Muscle of back (tissue), 13 donors: ENCODE results near the gene PRKG1. TPM values are rescaled to one million over a fixed set of nuclear protein-coding genes. Genes with fewer than 3 reads are reported as not detected.

Experiments
- DNase-seq, 3 donors: peaks; one replicate each; pipeline versions ENCODE4 v3.0.0 to v3.0.0-alpha.2; 2013
- long read RNA-seq, 9 donors: transcript quantifications; one replicate each; lab custom pipeline, GENCODE V29; 2026
- polyA plus RNA-seq, 10 donors: library from polyadenylated mRNA; unstranded; fragments of 120-200 nt; gene quantifications; one replicate each; pipeline ENCODE4 v1.2.1, GENCODE V29; 2013; ENCODE audit not compliant: insufficient read length in 10 of 10

The PRKG1 gene
- polyA plus RNA-seq, result 10 to 100 TPM; 32.4 to 71.5 (median 45.2) TPM
- long read RNA-seq, donor 1, partial matches to known transcripts, result 53 of 53 reads
- long read RNA-seq, donor 1, other reads (novel, unspliced or antisense), result 0 of 53 reads
- long read RNA-seq, donor 2, partial matches to known transcripts, result 7 of 7 reads
- long read RNA-seq, donor 2, other reads (novel, unspliced or antisense), result 0 of 7 reads
- long read RNA-seq, donor 3, result 0 reads
- long read RNA-seq, donor 4, result 0 reads
- long read RNA-seq, donor 5, result 0 reads
- long read RNA-seq, donor 6, result 0 reads
- long read RNA-seq, donor 7, partial matches to known transcripts, result 52 of 52 reads
- long read RNA-seq, donor 7, other reads (novel, unspliced or antisense), result 0 of 52 reads
- long read RNA-seq, donor 8, result 0 reads
- long read RNA-seq, donor 9, result 0 reads

DNA sequence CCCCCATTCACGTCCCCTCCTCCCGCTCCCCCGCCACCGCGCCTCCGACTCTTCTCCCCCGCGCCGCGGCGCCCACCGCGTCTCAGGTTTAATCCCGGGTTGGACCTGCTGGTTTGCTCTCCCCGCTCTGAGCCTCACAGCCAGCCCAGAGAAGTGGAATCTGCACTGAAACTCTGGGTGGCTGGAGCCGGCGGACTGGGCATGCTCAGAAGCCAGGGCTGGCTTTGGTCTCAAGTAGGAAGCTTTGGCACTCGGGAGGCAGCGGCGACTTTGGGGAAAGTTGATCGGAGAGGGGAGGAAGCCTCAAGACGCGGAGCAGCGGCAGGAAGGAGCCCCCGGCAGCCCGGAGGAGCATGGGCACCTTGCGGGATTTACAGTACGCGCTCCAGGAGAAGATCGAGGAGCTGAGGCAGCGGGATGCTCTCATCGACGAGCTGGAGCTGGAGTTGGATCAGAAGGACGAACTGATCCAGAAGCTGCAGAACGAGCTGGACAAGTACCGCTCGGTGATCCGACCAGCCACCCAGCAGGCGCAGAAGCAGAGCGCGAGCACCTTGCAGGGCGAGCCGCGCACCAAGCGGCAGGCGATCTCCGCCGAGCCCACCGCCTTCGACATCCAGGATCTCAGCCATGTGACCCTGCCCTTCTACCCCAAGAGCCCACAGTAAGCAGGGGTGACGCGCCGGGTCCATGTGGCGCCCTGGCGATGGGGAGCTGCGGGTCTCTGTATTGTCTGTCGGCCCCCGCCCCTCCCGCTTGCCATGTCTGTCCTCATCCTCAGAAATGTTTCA is at the start of gene PRKG1:
PRKG1 (plus strand) TSS at position 250 of the 791 bp plus-strand sequence.
- DNase-seq, result peak; percentile 73 to 93 (median 78)

GRCh38 chr10:51028420-51028819 is 45.9 kb upstream of the PRKG1 start:
- DNase-seq, result no peak

DNA sequence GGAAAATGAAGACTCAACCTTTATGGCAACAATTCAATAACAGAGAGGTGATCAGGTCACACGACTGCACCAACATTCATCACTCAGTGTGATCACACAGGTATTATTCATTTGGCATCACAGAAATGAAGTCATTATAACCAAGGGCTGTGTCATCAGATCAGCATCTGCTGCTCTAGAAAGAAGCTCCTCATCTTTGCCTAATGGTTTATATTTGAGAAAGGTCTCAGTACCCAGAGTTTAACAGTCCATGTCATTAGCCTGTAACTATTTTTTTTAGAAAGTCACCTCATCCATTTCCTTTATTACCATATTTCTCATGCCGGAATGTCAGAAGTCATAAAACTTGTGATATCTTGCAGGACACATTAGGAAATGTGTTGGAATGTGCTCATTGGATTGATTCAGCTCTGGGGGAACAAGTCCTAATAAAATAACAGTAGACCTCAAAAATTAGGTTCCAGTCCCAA is 45.1 kb upstream of the PRKG1 start:
- DNase-seq, result no peak

GRCh38 chr10:51030480-51030879 is 43.8 kb upstream of the PRKG1 start:
- DNase-seq, result no peak

DNA sequence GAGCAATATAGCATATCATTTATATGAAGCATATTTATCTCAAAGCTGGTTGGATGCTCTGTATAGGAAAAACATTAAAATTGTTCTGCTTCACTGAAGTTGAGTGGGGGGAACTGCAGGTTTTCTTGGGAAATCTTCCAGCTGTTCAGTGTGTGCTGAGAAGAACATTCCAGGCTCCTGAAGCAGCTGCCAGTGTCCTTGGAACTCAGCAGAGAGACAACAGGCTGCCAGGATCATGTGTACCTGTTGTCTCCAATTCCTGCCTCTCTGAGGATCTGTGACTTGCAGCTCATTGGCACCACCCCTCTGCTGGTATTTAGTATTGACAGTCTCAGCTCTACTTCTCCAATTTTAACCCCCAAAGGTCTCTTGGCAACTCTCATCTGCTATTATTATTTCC is 42.3 kb upstream of the PRKG1 start:
- DNase-seq, result no peak

GRCh38 chr10:51034769-51035168 is 39.5 kb upstream of the PRKG1 start:
- DNase-seq, result no peak

GRCh38 chr10:51035344-51035743 is 38.9 kb upstream of the PRKG1 start:
- no peak for DNase-seq

GRCh38 chr10:51045871-51046270 is 28.4 kb upstream of the PRKG1 start:
- no peak for DNase-seq

- DNase-seq, result no peak
These were observed 27.6 kb upstream of the PRKG1 start for GRCh38 chr10:51046654-51047053.

GRCh38 chr10:51047857-51048256 is 26.4 kb upstream of the PRKG1 start:
- DNase-seq, result peak in 1 of 3 donors; percentile 43

GRCh38 chr10:51048792-51049191 is 25.5 kb upstream of the PRKG1 start:
- no peak for DNase-seq

DNA sequence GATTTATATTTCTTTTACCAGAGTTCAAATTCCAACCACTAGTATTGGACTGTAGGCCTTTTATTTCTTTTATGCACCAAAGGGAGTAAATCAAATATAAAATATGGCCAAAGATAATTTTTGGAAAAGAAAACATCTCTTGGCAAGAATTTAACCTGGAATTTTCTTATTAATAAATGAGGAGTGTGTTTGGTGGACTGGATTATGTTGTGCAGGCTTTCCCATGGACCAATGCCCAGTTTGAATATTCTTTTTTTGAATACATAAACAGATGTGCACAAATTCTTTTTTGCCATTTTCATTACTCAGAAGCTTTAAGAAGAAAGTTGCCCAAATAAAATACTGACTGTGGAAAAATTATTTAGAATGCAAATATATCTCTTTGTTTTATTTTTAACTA is 22.1 kb upstream of the PRKG1 start:
- peak; percentile 51 to 88 (median 75) for DNase-seq

GRCh38 chr10:51057925-51058324 is 16.4 kb upstream of the PRKG1 start:
- DNase-seq, result no peak

GRCh38 chr10:51063166-51063565 is 11.1 kb upstream of the PRKG1 start:
- DNase-seq, result no peak

DNA sequence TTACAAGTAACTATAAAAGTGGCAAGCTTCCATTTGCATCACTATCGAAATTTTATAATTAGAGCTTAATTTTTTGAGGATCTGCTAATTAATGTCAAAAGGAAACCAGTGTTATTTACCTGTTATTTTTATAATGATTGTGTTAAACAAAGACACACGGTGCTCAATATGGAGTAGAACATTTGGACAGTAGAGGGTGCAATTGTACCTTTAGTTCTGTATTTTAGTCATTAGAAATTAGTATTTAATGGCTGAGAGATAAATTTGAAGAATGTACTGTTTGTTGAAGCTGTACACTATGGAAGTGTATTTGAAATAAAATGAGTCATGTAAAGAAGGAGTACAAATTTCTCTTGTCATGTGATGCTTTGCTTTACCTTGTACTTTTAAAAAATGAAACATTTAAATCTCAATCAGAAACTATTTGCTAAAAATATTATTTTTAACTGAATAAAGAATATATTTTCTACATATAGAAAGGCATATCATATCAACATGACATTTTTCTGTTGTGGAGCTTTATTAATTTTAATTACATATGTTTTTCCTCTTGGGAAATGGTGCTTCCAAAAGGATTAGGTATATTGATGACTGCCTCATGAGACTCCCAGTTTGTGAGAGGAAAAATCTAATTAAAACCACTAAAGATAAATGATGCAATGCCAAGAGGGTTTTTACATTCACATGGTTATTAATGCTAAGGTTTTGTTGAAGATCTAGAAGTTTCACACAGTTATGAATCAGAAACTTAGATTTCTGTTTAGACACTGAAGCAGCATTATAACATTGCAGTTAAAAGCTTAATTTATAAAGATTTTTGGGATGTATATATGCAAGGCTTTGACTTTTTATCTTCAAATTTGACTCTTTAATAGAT is 10.4 kb upstream of the PRKG1 start:
- DNase-seq, result peak in 2 of 3 donors; percentile 49 to 72

GRCh38 chr10:51066231-51066630 is 8.1 kb upstream of the PRKG1 start:
- no peak for DNase-seq

- DNase-seq, result peak in 1 of 3 donors; percentile 50
These were observed 2.1 kb upstream of the PRKG1 start for GRCh38 chr10:51072210-51072609.

DNA sequence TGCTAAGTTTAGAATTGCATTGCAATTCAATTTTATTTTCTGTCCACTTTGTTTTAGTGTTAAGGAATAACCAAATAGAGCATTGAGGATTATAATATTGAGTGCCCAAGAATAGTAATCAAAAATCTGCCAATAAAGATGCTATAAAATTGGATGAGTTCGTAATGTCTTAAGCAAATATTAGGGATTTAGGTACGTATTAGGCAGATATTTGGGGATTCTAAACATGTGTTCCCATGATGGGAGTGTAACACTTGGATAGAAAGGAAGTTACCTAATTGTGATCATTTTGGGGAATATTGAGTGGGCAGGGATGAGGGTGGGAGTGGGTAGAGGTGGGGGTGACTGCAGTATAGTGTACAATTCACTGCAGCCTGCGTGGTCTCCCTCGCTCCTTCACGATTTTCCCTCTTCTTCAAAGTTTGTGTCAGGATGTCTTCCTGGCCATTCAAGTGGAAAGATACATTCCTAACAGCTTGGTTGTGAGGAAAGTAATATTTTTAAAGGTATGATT is 1.3 kb upstream of the PRKG1 start:
- DNase-seq, result peak in 1 of 3 donors; percentile 62

- DNase-seq, result peak in 2 of 3 donors; percentile 58 to 86
These were observed 642 bp upstream of the PRKG1 start for GRCh38 chr10:51073453-51074237.

DNA sequence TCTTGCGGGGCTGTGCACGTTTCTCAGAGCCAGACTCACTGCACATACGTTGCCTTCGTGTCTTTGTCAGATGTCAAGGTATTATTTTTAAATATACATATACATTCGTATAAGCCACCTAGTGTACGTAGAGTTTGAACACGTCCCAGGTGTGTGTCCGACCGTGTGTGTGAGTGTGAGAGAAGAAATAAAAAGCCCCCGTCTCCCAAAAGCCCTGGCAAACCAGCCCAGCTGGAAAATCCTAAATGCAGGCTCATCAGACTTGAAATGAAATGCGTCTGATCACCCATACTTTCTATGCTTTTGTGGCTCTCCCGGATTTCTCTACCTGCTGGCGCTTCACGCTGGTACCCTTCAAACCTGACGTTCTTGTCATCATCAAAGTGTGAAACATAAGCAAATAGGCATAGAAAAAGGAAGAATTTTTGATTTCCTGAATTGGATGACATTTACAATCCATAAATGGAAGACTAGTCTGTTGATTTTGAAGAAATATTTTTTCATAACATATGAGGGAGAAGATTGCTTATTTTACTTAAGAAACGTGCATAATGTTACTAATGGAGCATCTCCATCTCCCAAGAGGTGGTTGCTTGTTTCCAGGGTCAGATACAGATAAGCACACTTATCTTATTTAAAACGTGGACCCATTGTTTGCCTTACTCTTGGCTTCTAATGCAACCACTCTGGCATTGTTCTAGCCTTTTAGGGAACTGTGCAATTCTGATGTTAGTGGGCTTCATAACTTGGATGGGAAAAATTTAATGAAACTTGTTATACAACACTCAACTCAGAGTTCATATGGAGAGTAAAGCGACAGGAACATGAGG is 971 bp downstream of the PRKG1 start:
- DNase-seq, result peak in 1 of 3 donors; percentile 74
